Skin of body (tissue), 2 donors: ENCODE results near the gene LRP1B. TPM values are rescaled to one million over a fixed set of nuclear protein-coding genes. Genes with fewer than 3 reads are reported as not detected.

ENCODE experiments used
- DNase-seq: peaks from one replicate; lab custom pipeline; 2025; lab: John Stamatoyannopoulos, UW
- total RNA-seq: library from RNA; depleted of rRNA; stranded (reverse); fragments of >200 nt; gene quantifications from one replicate; pipeline ENCODE4 v1.2.3, GENCODE V29; 2014

Gene LRP1B
- total RNA-seq, 1 donor from 2014 or later, result 1.7 TPM

DNA sequence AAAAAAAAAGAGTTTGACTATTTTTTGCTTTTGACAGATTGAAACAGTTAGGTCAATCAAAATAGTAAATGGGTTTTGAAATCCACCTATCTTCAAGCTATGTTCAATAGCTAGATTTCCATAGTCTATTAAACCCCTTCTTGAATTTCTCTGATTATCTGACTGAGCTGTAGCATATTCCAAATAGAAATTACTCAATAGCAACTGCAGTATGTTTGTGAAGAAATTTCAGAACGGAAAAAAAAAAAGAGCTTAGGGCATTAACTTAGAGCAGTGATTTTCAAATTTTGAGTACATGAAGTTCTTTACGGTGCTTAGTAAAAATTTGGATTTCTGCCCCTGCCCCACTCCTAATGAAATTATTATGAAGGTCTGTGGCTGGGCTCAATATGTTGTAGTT lies 432.3 kb downstream of the LRP1B start:
- DNase-seq, result no peak

DNA sequence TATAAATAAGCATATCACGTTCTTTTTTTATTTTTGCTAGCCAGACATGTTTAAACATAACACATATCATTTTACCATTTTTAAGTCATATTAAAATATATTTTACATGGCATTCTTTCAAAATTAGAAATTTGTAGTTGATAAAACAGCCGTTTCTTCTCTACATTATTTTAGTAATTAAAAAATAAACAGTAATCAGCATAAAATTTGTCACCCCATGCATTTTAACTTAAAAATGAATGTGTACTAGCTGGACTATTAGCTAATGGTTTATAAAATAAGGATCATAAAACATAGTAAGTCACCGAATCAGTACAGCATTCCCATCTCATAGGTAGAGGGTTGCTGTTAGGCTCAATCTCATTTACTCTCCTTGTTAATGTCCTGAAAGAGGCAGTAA lies 433.8 kb downstream of the LRP1B start:
- DNase-seq, result no peak

DNA sequence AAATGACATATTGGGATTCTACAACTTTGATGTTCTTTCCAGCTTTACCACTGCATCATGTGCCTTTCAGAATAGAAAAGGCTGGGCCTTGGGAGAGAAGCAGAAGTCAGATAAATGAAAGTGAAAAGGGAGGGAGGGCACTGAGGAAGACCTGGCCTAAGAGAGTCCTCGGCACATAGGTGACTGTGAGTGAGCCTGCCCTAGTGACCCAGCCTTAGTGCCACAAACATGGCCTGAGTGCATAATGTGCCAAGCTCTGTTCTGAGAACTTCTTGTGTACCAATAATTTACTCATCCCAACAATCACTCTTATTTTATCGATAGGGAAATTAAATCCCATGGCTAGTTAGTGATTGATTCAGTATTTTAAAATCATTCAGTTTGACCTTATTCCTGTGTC lies 436.6 kb downstream of the LRP1B start:
- no peak for DNase-seq

DNA sequence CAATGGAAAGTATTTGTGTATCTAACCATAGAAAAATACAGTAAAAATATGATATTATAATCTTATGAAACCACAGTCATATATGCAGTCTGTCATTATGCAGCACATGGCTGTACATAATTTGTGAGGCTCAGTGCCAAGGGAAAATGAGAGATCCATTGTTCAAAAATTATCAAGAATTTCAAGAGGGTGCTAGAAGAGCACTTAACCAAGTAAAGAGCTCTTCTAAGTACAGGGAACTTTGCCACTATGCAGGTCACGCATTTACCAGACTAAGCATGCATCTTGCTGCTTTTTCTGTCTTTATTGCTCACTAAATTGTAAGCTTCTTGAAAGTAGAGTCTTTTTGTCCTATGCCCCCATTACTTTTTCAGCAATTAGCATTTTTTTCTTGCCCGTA lies 438.0 kb downstream of the LRP1B start:
- DNase-seq, result no peak

DNA sequence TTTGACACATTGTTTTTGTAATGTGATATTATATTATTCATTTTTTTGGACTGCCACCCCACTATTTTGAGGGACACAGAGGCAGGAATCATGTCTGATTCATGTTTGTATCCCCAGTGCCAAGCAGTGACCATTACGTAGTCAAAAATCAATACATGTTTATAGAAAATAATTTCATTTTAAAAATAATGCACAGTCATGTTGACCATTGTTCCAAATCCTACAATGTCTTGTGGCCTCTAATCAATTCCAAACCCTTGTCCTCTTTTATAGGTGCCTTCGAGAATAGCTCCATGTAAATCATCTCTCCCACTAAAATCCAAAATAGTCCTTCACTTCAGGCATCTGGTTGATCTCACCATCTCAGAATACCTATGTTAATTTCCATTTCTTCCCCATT lies 454.7 kb downstream of the LRP1B start:
- DNase-seq, result no peak

DNA sequence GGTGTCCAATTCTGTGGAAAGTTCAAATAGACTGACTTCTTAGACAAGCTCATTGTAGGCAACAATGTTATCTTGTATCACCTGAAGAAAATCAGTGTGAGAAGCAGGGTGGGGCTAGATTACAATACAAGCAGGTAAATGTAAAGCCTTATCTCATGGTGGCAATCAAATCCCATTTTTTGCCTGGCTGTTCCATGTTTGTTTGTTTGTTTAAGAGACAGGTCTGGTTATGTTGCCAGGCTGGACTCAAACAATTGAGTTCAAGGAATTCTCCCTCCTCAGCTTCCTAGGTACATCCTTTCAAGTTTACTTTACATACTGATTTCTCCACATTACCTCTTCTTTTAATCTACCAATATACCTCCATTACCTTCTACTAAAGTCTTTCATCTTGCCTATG lies 464.6 kb downstream of the LRP1B start:
- no peak for DNase-seq

DNA sequence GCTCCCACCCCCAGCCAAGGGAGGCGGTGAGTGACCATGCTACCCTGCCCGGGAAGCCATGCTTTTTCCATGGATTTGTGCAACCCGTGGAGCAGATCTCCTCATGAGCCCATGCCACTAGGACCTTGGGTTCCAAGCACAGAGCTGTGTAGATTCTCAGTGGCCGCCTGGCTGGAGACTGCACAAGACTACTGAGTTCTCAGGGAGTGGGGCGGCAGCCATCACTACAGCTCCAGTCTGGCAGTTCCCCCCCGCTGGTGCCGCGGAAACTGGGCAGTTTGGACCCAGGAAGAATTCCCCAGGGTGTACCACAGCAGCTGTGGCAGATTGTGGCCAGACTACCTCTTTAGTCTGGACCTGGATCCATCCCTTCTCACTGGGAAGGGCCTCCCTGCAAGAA lies 470.6 kb downstream of the LRP1B start:
- DNase-seq, result no peak

DNA sequence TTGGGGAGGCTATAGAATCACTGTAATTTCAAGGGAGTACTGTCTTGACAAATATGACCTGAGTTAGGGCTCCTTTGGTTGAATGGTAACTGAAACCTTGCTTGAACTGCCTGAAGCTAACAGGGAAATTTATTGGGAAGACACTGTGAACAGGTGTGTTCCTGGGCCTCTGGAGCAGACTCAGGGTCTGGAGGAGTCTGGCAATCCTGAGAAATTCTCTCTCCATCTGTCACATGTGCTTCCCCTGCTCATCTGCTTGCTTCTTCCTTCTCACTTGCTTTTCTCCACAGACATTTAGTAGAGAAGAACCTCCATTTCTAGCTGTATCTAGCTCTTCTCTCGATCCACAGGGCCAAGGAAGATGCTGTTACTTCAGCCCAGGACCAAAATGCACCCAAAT lies 476.5 kb downstream of the LRP1B start:
- DNase-seq, result no peak

DNA sequence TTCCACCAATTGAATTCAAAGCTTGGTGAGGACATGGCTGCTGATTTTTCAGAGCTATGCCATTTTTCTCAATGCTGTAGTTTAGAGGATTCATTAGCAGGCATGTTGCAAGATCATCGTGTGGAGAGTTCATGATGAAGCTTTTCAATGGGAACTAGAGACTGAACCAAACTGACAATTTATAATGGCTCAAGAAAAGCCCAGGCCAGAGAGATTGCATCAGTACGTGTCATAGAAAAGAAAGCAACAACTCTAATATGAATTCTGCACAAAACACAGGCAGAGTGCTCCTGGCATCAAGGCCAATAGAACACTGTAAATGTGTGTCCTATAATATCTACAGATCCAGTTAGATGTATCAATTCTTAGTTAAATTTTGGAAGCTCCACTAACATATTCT lies 477.6 kb downstream of the LRP1B start:
- no peak for DNase-seq

DNA sequence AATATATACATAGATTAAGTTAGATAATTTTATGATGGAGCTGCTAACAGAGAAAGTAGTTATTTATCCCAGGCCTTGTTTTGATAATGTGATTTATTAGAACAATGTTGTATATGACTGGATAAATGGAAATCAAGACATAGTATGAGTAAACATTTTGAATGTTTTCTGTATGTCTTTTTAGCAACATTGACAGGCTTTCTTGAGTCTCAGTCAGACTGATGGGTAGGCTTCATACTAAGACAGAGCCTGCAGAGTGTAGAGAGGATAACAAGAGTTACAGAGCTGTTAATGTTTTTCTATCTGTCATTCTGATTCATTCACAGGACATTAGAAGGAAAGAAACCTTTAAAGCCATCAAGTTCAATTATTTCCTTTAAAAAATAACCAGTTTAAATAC lies 478.5 kb downstream of the LRP1B start:
- no peak for DNase-seq

DNA sequence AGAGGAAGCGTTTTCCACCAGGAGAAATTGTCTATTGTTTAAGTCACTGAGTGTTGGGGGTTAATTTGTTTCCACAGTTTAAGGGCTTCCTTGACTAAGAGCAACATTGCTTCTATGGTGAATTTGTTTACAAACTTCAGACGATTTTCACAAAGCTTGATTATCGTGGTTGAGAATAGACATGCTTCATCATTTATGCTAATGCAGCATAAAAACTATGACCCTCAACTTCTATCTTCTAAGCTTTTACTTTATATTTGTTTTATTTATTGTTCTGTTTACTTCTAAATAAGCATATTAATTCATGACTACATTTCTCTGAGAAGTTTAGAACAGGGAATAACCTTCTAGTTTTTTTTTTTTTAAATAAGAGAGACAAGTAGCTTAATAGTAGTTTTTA lies 483.5 kb downstream of the LRP1B start:
- no peak for DNase-seq

DNA sequence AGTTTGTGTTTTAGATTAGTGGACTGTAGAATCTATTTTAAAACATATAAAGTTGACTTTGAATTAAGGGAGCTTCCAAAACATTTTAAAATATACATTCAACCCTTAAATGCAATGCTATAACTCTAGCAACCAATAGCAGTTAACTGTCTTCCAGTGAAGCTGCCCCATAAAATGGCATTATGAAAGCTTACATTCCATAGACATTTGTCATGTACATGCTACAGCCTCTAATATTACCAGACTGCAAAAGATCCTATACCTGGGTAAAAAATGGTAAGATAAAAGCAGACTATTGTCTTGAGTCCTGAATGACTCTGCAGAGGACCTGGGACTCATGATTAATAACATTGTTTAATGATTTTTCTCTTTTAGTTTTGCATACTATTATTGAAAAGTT lies 489.4 kb downstream of the LRP1B start:
- DNase-seq, result no peak

DNA sequence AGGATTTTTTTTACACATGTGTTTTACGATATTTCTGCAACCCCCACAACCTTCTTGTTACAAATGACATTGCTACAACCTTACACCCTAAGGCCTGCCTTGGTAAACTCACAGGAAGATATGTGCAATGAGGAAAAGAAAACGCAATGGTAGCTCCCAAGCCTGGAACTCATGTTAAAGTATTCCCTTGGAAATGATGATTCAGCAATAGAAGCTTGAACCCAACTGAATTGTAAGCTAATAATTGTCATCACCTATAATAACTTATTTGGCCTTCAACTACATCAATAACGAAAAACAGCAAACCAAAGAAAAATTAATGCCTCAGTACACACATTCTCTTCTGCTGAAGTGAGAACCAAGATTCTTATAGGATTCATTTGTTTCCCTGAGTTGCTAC lies 491.0 kb downstream of the LRP1B start:
- no peak for DNase-seq

DNA sequence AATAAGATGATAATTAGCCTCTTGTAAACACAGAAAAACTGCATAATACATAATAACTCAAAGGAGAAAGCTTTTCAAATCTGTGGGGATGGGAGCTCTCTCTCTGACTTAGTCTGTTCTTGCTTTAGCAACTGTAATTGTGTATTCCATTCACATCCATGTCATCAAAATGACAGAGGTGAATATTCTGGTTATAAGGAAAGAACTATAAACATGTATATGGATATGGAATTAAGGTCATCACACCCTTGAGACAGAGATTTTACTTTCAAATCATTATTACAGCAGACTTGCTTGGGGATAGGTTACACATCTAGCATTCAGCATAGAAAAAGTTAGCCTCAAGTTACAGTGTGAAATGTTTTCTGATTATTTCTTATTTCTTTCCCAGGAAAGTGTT lies 497.7 kb downstream of the LRP1B start:
- no peak for DNase-seq

DNA sequence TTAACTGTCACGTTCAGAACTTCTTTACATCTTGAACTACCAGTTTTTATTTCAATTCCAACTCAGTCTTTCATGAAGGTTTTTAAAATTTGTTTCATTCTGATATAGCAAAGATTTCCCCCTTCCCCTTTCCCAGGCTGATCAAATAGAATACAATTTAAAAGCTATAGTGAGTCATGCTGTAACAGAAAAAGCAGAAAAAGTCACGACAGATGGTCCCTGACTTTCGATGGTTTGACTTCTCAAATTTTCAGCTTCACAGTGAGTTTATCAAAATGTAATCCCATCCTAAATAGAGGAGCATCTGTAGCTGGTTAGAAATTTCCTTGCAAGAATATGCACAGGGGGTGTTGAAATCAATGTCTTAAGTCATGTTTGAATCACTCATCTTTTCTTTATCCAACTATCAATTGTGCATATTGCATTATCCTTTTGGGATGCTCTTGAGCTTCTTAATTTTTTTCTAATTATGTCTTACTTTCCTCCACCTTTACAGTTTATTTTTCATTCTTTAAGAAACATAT lies 500.3 kb downstream of the LRP1B start:
- DNase-seq, result no peak

DNA sequence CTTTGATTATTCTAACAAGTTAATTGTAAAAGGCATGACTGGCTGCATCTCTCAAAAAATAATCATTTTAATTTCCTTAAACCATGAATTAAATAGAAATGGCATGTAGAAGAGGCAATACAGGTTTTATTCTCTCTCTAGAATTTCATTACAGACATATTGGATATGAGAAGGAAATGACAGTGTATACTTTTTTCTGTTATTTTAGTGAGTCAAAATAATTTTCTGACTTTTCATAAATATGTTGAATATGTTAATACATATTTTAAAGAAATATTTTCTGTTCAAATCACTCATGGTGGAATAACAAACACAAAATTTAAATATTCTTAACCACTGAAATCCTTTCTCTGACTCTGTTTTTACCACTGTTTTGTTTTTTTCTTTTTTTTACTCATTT lies 510.4 kb downstream of the LRP1B start:
- no peak for DNase-seq

DNA sequence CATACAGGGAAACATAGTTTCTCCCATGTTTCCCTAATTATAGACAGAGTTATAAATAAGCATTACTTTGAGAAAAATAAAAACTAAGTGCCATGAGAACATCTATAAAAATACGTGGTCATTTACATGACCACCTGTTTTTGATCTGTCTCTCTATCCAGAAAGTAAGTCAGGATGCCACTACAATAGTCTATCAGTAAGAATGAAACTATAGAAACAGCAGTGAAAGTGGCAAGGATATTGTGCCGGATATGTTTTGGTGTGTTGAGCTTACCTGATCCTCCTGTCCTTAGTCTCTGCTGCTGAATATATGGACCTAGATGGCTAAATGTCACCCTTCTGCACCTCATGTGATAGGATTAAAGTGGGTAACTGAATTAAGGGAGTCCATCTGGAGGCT lies 512.4 kb downstream of the LRP1B start:
- DNase-seq, result no peak

DNA sequence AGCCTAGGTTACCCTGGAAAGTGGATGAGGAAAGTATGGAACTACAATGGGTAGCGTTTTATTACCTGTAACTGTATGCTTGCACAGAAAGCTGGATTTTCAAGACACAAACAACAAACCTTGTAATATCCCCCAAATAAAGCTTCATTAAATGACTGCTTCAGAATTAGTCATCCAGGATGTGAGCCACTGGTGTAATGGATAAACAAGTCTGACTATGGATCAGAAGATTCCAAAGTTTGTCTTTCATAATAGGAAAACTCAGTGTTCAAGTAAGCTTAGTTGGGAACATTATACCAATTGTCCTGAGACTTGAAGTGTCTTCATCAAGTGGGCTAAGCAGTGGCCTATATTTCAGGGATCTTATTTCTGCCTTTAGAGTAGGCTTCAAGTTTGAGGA lies 518.8 kb downstream of the LRP1B start:
- no peak for DNase-seq

DNA sequence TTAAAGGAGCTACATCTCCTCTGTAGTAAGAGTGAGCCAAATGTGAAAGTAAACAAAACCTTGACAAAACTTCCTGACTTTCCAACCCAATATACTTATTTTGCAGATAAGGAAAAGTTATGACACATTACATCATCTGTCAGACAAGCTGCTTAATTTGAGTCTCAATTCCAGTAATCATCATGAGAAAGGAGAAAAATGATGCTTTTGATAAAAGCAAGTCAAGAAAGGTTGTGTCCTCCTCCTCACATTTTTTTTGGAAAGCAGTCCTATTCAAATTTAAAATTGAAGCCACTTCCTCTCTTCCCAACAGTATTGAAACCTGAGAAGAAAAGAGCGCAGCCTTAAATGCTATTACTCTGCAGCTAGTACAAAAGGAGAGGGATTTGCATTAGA lies 519.6 kb downstream of the LRP1B start:
- no peak for DNase-seq

DNA sequence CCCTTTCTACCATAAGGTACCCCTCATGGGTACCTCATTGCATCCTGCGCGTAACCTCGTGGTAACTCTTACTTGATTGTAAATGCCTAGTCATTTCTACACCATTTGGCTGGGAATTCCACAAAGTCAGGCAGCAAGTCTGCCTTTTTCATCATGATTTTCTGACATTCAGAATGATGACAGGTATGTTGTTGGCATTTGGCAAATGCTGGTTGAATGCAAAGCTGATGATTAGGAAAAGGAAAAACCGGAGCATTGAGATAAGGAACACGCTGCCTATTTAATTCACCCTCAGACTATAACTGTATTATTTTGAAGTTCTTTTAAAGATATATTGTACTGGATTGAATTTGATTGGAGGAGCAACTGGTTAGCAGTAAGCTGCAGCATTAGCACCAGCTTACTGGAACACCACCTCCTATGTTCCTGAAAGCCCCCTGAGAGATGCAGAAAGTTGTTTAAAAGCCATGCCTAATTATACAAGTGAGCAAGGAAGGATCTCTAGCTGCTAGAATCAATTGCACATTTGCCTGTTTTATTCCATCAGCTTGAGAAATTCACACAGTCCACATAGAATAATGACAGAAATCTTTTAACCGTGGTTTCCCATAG lies 520.1 kb downstream of the LRP1B start:
- DNase-seq, result no peak

DNA sequence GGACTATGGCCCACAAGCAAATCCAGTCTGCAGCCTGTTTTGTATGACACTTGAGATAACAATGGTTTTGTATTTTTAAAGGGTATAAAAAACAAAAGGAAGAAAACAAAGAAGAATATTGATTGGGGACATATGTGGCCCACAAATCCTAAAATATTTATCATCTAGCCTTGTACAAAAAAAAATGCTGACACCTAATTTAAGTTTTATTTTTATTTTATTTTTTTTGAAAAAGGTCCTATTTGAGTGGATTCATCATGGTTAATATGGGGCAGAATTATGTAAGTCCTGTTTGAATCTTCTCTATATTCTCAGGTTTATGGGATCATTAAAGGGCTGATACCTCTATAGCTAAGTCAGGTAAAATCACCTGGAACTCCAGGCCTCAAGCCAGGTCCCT lies 525.7 kb downstream of the LRP1B start:
- no peak for DNase-seq

DNA sequence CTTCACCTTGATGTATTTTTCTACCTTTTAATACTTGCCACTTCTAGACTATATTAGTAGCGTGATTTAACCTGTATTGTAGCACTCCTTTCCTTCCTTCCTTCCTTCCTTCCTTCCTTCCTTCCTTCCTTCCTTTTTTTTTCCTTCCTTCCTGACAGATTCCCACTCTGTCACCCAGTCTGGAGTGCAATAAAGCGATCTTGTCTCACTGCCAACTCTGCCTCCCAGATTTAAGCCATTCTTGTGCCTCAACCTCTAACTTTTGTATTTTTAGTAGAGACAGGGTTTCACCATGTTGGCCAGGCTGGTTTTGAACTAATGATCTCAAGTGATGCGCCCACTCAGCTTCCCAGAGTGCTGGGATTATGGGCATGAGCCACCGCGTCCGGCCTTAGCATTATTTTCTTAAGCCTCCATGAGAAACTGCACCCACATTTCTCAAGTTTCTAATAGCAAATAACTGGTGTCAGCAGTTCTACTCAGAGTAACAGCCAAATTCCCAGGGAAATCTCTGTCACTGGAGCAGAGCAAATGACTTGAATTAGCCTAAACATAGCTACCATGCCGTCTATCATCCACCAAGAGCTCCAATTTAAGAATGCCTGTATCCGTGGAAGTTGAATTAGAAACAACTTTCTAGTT lies 529.2 kb downstream of the LRP1B start:
- DNase-seq, result no peak

DNA sequence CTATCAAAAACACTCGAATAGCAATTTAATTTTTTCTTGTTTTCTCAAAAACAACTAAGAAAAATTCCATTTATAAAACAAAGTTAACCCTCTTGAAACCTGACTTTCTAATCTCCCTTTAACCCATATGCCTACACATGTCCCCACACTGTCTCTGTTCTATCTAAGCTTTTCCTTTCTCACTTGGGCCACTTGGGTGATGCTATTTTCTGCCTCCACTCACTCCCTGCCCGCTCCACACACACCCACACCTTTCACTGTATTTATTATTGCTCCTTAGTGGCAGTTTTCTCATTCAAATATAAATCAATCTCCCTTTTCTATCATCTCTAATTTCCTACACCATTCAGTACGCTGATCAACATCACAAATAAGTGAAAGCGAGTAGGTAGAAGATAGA lies 531.1 kb downstream of the LRP1B start:
- no peak for DNase-seq

DNA sequence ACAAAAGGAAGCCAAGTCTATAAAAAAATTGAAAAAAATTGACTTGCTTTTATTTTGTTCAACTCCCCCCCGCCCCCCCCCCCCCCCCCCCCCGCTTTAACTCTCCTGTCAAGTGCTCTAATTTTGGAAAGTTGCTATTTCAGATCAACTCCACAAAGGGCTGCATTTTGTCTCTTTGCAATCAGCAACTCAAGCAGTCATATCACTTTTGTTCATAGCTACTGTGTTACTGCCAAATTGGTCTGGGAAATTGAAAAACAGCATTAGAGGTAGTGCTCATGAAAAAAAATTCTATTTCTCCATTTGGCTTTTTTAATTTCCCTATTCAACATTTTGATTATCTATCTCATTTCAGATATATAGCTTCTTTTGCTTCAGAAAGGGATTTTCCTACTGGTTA lies 531.8 kb downstream of the LRP1B start:
- DNase-seq, result no peak
